ENCODE results near the gene GYS2.

GRCh38 chr12:21614506-21614905 is 9.9 kb upstream of the GYS2 start:
- TF ChIP-seq CTCF (conservative IDR thresholded peaks at IDR 0.05; ENCODE audit: low read depth, low read length) (no peak), EZH2 (IDR thresholded peaks at IDR 0.05; ENCODE audit: low read length, unreplicated experiment) (no peak)

Data from PC-3 (cell line).